OCI-LY1 (cell line): ENCODE results near the gene PPP1R9A.

Source experiments
- H2AFZ ChIP-seq: fragments of 200-600 bp; sonication (generic), shearing (Covaris generic); 2 replicates; pipeline ENCODE4 v1.6.0; 2014; ENCODE audit warnings: antibody characterized with exemption, mild to moderate bottlenecking, low read length
- H3F3A ChIP-seq: fragments of 200-600 bp; sonication (generic), shearing (Covaris generic); 2 replicates; pipeline ENCODE4 v1.6.0; 2014; ENCODE audit warnings: mild to moderate bottlenecking, antibody characterized with exemption, low read length, moderate library complexity; ENCODE audit not compliant: insufficient read depth
- H3K27ac ChIP-seq: fragments of 200-600 bp; sonication (generic); 2 replicates; pipeline ENCODE4 v1.5.1; 2014; ENCODE audit warnings: low read length, mixed run types, mild to moderate bottlenecking, low read depth; ENCODE audit not compliant: poor library complexity, severe bottlenecking
- H3K27me3 ChIP-seq: fragments of 200-600 bp; sonication (generic); 2 replicates; pipeline ENCODE4 v1.6.0; 2014; ENCODE audit warnings: antibody characterized with exemption, mild to moderate bottlenecking, low read length, moderate library complexity; ENCODE audit not compliant: insufficient read depth
- H3K36me3 ChIP-seq: fragments of 200-600 bp; sonication (generic); 2 replicates; pipeline ENCODE4 v1.6.1; 2014; ENCODE audit warnings: mild to moderate bottlenecking, antibody characterized with exemption, low read length, moderate library complexity, mixed read lengths; ENCODE audit not compliant: insufficient read depth
- H3K4me1 ChIP-seq: fragments of 200-600 bp; sonication (generic); 2 replicates; pipeline ENCODE4 v1.5.1; 2014; ENCODE audit warnings: mild to moderate bottlenecking, low read length, moderate library complexity; ENCODE audit not compliant: insufficient read depth, severe bottlenecking
- H3K4me2 ChIP-seq: fragments of 200-600 bp; sonication (generic), shearing (Covaris generic); 2 replicates; pipeline ENCODE4 v1.6.1; 2014; ENCODE audit warnings: low read length
- H3K4me3 ChIP-seq: fragments of 200-600 bp; sonication (generic); 2 replicates; pipeline ENCODE4 v1.5.1; 2014; ENCODE audit warnings: low read length, low read depth, mild to moderate bottlenecking, mixed read lengths; ENCODE audit not compliant: poor library complexity, severe bottlenecking
- H3K79me2 ChIP-seq: fragments of 200-600 bp; shearing (Covaris generic); 2 replicates; pipeline ENCODE4 v1.6.1; 2016; ENCODE audit warnings: mixed run types, low read length, mixed read lengths; ENCODE audit not compliant: insufficient read depth
- H3K9ac ChIP-seq: fragments of 200-600 bp; sonication (generic), shearing (Covaris generic); 2 replicates; pipeline ENCODE4 v1.6.1; 2014; ENCODE audit warnings: mild to moderate bottlenecking, low read length, mixed read lengths
- H3K9me2 ChIP-seq: fragments of 200-600 bp; sonication (generic), shearing (Covaris generic); 2 replicates; pipeline ENCODE4 v1.6.1; 2014; ENCODE audit warnings: low read depth, mild to moderate bottlenecking, low read length, mixed read lengths
- H3K9me3 ChIP-seq: fragments of 200-600 bp; shearing (Covaris generic); 2 replicates; pipeline ENCODE4 v1.6.1; 2014; ENCODE audit warnings: low read length, mixed read lengths
- H4K20me1 ChIP-seq: fragments of 200-600 bp; sonication (generic), shearing (Covaris generic); 2 replicates; pipeline ENCODE4 v1.6.0; 2016; ENCODE audit warnings: mild to moderate bottlenecking, low read length; ENCODE audit not compliant: insufficient read depth
- CTCF ChIP-seq: fragments of 200-600 bp; sonication (generic), shearing (Covaris generic); IDR thresholded peaks from 2 replicates; pipeline ENCODE4 v1.5.1; 2017; ENCODE audit warnings: mild to moderate bottlenecking, antibody characterized with exemption, low read length, moderate library complexity, mixed read lengths
- EZH2 ChIP-seq: fragments of 200-600 bp; sonication (generic), shearing (Covaris generic); IDR thresholded peaks from 2 replicates; pipeline ENCODE4 v1.8.0; 2017; ENCODE audit warnings: borderline replicate concordance, mixed run types, mild to moderate bottlenecking, antibody characterized with exemption, low read length, moderate library complexity, mixed read lengths

Gene PPP1R9A

GRCh38 chr7:94912085-94912484 lies 4.7 kb downstream of the PPP1R9A start:
- Histone ChIP-seq H3K36me3 (no peaks in the 10 kb centered on the region), H3K4me3 (no peak overlapping the region), H4K20me1 (no peaks in the 10 kb centered on the region), H3K9me2 (no peaks in the 10 kb centered on the region), H3K9me3 (no peaks in the 10 kb centered on the region), H3K79me2 (no peaks in the 10 kb centered on the region), H3K27me3 (no peaks in the 10 kb centered on the region), H2AFZ (no peak overlapping the region), H3F3A (no peaks in the 10 kb centered on the region), H3K27ac (no peak overlapping the region), H3K4me1 (no peaks in the 10 kb centered on the region), H3K9ac (no peak overlapping the region), H3K4me2 (no peak overlapping the region)
- TF ChIP-seq CTCF = no peak

DNA sequence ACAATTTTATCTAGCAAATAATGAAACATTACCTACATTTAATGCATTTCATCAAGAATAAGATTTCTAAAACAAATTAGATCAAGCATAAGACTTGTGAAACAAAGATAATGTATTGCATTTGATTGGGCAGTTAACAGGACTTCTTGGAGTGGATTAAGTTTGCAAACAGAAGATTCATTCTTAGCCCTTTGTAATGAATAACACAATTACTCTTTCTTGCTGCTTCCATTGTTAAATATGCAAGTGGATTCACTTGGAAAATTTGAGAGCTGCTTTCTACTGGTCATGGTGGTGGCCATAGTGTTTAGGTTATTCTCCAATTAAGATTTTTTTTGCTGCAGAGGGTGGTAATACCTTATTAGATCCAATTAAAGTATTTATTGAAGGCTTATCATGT lies 6.0 kb downstream of the PPP1R9A start:
- Histone ChIP-seq H4K20me1 (no peaks in the 10 kb centered on the region), H3K4me1 (no peaks in the 10 kb centered on the region), H3K36me3 (no peaks in the 10 kb centered on the region), H3K9me3 (no peaks in the 10 kb centered on the region), H2AFZ (no peak overlapping the region), H3F3A (no peaks in the 10 kb centered on the region), H3K27me3 (no peaks in the 10 kb centered on the region), H3K79me2 (no peaks in the 10 kb centered on the region), H3K9ac (no peak overlapping the region), H3K9me2 (no peaks in the 10 kb centered on the region), H3K4me3 (no peak overlapping the region), H3K4me2 (no peak overlapping the region), H3K27ac (no peak overlapping the region)
- TF ChIP-seq EZH2 (no peak), CTCF (no peak)

DNA sequence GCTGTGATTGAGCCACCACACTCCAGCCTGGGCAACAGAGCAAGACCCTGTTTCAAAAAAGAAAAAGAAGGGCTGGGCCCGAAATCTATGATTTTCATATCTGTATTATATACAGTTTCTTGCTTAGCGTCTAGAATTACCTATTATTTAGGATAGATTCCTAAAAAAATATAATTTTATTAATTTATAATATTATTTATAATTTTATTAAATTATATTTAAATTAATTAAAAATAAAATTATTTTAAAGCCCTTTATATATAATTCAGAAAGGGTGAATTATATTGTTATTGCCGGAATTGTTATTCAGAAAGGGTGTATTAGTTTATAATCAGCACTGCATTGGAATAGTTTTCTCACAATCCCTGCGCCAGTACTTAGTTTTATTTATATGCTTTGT lies 14.5 kb downstream of the PPP1R9A start:
- Histone ChIP-seq H3K79me2 (no peaks in the 10 kb centered on the region), H3K4me2 (no peak overlapping the region), H3K9ac (no peak overlapping the region)

DNA sequence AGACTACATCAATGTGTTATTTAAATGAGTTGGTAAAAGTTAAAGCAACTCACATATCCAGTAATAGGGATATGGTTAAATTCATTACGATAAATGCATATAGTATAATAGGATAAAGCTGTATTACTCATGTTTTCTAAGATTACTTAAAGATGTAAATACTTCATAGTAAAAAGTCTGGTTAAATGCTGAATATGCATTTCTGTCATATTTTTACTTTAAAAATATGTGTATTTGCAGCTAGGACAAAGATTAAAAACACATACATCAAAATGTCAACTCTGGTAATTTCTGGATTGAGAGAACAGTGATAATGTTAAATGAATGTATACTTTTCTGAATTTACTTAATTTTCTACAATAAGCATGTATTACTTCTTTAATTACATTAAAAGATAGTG lies 15.1 kb downstream of the PPP1R9A start:
- H3K4me3 ChIP-seq = no peak overlapping the region
- H3K4me1 ChIP-seq = peaks cover 3% of the 10 kb centered on the region
- no peak overlapping the region for H3K9ac ChIP-seq
- no peaks in the 10 kb centered on the region for H3K36me3 ChIP-seq
- H3K4me2 ChIP-seq = no peak overlapping the region
- no peaks in the 10 kb centered on the region for H4K20me1 ChIP-seq
- no peaks in the 10 kb centered on the region for H3F3A ChIP-seq
- H3K27ac ChIP-seq = no peak overlapping the region
- no peaks in the 10 kb centered on the region for H3K9me3 ChIP-seq
- H3K79me2 ChIP-seq = no peaks in the 10 kb centered on the region
- no peak overlapping the region for H2AFZ ChIP-seq
- no peaks in the 10 kb centered on the region for H3K27me3 ChIP-seq
- no peaks in the 10 kb centered on the region for H3K9me2 ChIP-seq
- TF ChIP-seq EZH2 = no peak
- TF ChIP-seq CTCF = no peak

More for the DNA sequence above, 14.5 kb downstream of the PPP1R9A start:
- Histone ChIP-seq H3K4me3 (no peak overlapping the region), H3K36me3 (no peaks in the 10 kb centered on the region), H3K9me3 (no peaks in the 10 kb centered on the region), H3K9me2 (no peaks in the 10 kb centered on the region), H3K27ac (no peak overlapping the region), H3K27me3 (no peaks in the 10 kb centered on the region), H3K4me1 (peaks cover 3% of the 10 kb centered on the region), H3F3A (no peaks in the 10 kb centered on the region), H4K20me1 (no peaks in the 10 kb centered on the region), H2AFZ (no peak overlapping the region)
- TF ChIP-seq EZH2 = no peak
